Osteocyte (in vitro differentiated cells): ENCODE measurements around the gene TULP1. TPM values are rescaled to one million over a fixed set of nuclear protein-coding genes. Genes with fewer than 3 reads are reported as not detected.

Source experiments
- DNase-seq: peaks from one replicate; pipeline ENCODE4 v3.0.0; 2021; ENCODE audit warnings: mixed read lengths; ENCODE audit not compliant: unreplicated experiment; ENCODE audit errors: extremely low spot score
- H3K27ac Mint-ChIP-seq: one replicate; pipeline ENCODE4 v1.8.0; 2021; ENCODE audit warnings: mild to moderate bottlenecking, mixed read lengths; ENCODE audit not compliant: unreplicated experiment
- H3K27me3 Mint-ChIP-seq: one replicate; pipeline ENCODE4 v1.8.0; 2021; ENCODE audit warnings: mixed read lengths; ENCODE audit not compliant: unreplicated experiment
- H3K36me3 Mint-ChIP-seq: one replicate; pipeline ENCODE4 v1.8.0; 2021; ENCODE audit warnings: mixed read lengths; ENCODE audit not compliant: unreplicated experiment
- H3K4me1 Mint-ChIP-seq: one replicate; pipeline ENCODE4 v1.8.0; 2021; ENCODE audit warnings: mixed read lengths; ENCODE audit not compliant: unreplicated experiment
- H3K4me3 Mint-ChIP-seq: one replicate; pipeline ENCODE4 v1.8.0; 2021; ENCODE audit warnings: mild to moderate bottlenecking, moderate library complexity, mixed read lengths; ENCODE audit not compliant: unreplicated experiment
- H3K9me3 Mint-ChIP-seq: one replicate; pipeline ENCODE4 v1.8.0; 2021; ENCODE audit warnings: mixed read lengths; ENCODE audit not compliant: unreplicated experiment
- CTCF ChIP-seq: fragments of 200-600 bp; sonication (generic); IDR thresholded peaks from 2 replicates; pipeline ENCODE4 v1.5.0; 2021; ENCODE audit warnings: antibody characterized with exemption, mild to moderate bottlenecking, moderate library complexity
- total RNA-seq: library from RNA; stranded (reverse); gene quantifications from 2 replicates; pipeline ENCODE4 v1.2.1, GENCODE V29; 2021

Gene TULP1
- total RNA-seq, 1 donor from 2014 or later, result not detected

GRCh38 chr6:35476004-35476403, 36.7 kb downstream of the TULP1 start:
- Mint-ChIP-seq H3K4me3 (no peak overlapping the region), H3K9me3 (no peaks in the 10 kb centered on the region), H3K27me3 (no peaks in the 10 kb centered on the region), H3K27ac (no peak overlapping the region), H3K4me1 (peaks cover 20% of the 10 kb centered on the region), H3K36me3 (peaks cover 13% of the 10 kb centered on the region)
- DNase-seq, result no peak
- no peak for TF ChIP-seq CTCF

- TF ChIP-seq CTCF, result no peak
- no peak for DNase-seq
- no peak overlapping the region for H3K27ac Mint-ChIP-seq
- H3K4me1 Mint-ChIP-seq, result peaks cover 24% of the 10 kb centered on the region
- no peak overlapping the region for H3K4me3 Mint-ChIP-seq
- H3K36me3 Mint-ChIP-seq, result peaks cover 15% of the 10 kb centered on the region
- H3K27me3 Mint-ChIP-seq, result no peaks in the 10 kb centered on the region
- no peaks in the 10 kb centered on the region for H3K9me3 Mint-ChIP-seq
Measured at GRCh38 chr6:35475573-35475972, 37.1 kb downstream of the TULP1 start.

- Mint-ChIP-seq H3K27me3 (no peaks in the 10 kb centered on the region), H3K4me3 (no peak overlapping the region), H3K27ac (no peak overlapping the region), H3K9me3 (no peaks in the 10 kb centered on the region), H3K4me1 (peaks cover 29% of the 10 kb centered on the region), H3K36me3 (peaks cover 20% of the 10 kb centered on the region)
- TF ChIP-seq CTCF, result no peak
- DNase-seq, result no peak
Measured at GRCh38 chr6:35474942-35475570, 37.6 kb downstream of the TULP1 start.

DNA sequence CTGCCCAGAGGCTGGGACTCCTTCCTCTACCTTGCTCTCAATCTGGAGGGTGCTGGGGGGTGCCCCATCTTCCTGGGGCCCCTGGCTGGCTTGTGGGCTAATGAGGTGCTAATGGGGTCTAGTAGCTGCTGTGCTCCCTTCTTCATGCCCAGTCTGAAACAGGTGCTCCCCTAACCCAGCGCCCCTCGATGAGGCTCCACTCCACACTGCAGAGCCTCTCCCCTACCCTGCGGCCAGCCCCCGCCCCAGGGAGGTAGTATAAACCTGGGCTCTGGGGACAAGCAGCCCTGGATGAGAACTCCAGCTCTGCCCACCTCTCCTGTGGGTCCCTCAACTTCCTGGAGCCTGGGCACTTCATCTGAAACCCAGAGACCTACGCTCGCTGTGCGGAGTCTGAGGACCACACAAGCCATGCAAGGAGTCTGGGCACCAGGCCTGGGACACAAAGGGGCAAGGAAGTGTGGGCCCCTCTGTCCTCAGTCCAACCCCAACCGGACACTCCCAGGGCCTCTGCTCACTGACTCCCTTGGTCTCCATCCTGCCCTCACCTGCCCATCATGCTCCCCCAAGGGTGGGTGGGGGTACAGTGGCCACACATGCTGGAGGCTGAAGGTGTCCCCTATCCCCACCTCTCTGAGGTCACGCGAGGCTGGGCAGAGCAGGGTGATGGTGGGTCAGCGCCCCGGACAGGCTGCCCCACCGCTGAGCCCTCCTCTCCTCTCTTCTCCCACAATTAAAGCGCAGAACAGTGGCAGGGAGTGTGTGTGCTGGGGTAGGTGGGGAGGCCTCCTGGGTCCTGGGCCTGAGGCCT, 38.4 kb downstream of the TULP1 start:
- DNase-seq, result no peak
- TF ChIP-seq CTCF, result no peak
- Mint-ChIP-seq H3K27me3 (no peaks in the 10 kb centered on the region), H3K4me1 (peaks cover 31% of the 10 kb centered on the region), H3K4me3 (no peak overlapping the region), H3K9me3 (no peaks in the 10 kb centered on the region), H3K36me3 (peaks cover 25% of the 10 kb centered on the region), H3K27ac (peak overlapping the region; percentile 44)

DNA sequence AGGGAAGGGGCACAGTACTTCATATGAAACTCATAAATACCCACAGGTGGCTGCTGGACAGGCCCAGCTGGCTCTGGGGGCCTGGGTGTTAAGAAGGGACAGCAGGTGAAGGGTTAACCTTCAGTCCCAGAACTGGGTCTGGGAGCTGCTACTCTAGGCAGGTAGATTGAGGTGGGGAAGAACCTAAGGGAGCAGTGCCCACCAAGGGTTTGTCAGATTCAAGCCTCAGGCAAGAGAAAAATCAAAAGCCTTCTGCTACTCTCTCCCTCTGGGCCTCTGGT, 38.9 kb downstream of the TULP1 start:
- no peak overlapping the region for H3K4me3 Mint-ChIP-seq
- no peak for TF ChIP-seq CTCF
- H3K27ac Mint-ChIP-seq, result peak overlapping the region; percentile 44
- no peaks in the 10 kb centered on the region for H3K9me3 Mint-ChIP-seq
- H3K27me3 Mint-ChIP-seq, result no peaks in the 10 kb centered on the region
- peaks cover 32% of the 10 kb centered on the region for H3K4me1 Mint-ChIP-seq
- DNase-seq, result no peak
- H3K36me3 Mint-ChIP-seq, result peaks cover 28% of the 10 kb centered on the region
